HG03060 (cell line): ENCODE measurements around the gene CATSPER3.

Experiments used
- ATAC-seq: cut with Tn5 transposase; IDR thresholded peaks from one replicate; pipeline ENCODE4 v1.9.1; 2021; ENCODE audit warnings: low read depth, moderate number of reproducible peaks; ENCODE audit not compliant: unreplicated experiment

Gene CATSPER3

DNA sequence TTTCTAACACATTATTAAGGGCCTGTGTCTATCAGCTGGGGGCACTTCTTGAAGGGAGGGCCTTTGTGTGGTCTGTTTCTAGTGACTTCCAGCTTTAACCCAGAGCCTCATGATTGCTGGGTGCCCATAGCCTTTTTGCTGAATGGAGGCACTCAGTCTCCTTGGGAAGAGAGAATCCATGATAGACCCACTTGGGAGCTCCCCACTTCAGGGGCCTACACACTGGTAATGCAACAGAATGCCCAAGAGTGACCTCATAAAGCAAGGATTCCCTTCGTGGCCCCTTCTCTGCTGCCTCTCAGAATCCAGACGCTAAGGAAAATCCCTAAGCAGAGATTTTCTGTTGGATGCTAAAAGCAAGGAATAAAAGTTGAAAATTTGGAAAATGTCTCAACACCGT is at the start of gene CATSPER3:
CATSPER3 (plus strand) TSS at position 301 of the 400 bp plus-strand sequence; CDS start at position 386, 85 bp downstream.
- ATAC-seq, result no peak

DNA sequence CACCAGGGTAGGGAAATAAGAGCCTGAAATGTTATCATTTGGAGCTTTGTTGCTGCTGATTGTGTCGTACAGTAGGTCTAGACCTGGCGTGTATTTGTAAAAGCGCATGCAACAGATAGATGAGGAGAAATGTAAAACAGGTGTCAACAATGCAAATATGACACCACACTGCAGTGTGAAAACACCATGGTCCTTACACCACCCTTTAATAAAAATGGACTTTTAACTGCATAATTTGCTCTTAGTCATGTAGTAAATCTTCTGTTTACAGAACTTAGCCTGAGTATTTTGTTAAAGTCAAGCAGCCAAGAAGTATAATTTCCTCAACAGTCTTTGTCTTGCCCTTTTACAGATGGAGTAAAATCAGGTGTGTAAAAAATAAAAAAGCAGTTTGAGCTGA is 48.8 kb upstream of the CATSPER3 start:
- ATAC-seq, result no peak

DNA sequence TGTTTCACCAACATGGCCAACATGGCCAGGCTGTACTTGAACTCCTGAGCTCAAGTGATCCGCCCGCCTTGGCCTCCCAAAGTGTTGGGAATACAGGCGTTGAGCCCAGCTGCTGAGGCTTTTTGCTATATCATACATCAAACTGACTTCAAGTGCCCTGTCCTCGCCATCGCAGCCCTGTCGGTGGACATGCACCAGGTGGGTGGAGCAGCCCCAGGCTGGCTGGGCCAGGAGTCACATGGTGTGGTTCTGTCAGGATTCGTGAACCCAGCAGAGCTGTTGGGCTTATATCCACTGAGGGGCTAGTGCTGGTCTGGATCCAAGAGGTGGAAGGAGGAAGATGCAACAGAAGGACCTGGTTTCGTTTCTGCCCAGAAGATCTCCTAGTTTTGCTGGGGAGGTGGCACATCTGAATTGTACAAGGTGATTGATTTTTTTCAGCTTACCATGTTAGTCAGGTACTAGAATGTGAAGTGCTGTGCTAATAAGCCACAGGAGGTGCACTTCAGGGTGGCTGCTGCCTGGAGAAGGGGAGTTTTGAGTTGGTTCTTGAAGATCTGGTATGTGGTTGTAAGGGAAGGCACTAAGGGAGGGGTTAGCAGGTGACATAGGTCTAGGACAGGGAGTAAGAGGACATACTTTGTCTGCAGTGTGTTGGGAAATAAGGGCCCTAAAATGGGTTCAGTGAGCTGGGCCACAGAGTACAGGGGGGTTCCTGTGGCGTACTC is 46.7 kb upstream of the CATSPER3 start:
- no peak for ATAC-seq

DNA sequence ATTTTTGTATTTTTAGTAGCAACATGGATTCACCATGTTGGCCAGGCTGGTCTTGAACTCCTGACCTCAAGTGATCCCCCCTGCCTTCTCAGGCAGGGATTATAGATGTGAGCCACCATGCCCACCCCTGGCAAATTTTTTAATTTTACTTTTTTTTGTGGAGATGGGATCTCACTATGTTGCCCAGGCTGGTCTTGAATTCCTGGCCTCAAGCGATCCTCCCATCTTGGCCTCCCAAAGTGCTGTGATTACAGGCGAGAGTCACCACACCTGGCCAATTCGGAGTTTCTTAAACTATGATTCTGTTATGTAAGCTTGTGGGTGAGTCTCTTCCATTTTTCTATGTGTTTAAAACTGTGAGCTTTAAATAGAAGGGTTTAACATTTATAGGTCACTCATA is 35.2 kb upstream of the CATSPER3 start:
- no peak for ATAC-seq

DNA sequence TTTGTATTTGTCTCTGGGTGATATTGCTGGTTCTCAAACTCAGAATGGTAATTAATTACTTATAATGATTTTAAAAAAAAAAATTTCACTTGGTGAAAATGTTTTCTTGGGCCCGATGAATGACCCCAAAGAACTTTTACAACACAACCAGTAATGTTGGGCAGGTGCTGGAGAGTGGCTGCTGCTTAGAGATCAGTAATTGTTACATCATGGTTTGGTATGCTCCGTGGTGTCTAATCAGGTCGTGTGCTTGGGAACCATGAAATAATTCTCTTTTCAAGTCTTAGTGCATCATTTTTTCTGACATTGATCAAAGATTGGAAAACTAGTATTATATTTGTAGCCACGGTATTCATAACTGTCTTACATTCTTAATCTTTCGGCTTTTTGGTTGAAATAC is 33.5 kb upstream of the CATSPER3 start:
- ATAC-seq, result no peak

DNA sequence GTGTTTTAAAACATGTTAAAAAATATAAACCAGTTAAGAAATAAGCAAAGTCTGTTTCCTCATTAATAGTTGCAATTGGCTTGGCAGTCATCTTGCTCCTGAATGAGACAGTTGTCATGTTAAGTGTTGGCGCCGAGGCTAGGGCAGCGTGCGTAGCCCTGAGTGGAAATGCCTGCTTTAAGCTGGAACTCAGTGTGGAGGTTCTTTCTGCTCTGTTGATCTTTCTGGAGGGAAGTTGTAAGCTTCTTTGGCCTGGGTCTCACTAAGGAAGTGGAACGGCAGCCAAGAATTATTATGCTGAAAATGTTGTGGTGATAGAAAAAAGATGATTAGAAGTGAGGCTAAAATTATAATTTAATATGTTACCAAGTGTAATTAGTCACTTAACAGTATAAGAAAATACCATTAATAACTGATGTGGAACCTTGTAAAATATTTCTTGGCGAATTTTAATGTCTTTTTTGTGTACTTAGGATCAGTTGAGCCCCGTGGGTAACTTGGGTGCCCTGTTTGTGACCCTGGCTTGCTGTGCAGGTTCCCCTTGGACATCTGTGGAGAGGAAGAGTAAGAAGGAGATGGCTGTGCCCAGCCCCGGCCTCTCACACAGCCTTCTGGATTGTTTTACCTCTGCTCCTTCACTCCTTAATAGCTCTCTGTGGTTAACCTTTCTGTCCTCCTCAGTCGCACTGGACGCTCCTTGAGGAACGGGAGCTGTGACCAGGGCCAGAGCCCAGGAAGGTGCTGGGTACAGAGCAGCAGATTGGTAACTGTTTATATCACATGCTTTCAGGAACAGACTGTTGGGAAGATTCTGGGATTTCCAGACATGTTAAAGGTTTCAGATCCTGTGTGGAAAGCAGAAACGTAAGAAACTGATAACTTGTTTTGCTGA is 31.8 kb upstream of the CATSPER3 start:
- no peak for ATAC-seq

DNA sequence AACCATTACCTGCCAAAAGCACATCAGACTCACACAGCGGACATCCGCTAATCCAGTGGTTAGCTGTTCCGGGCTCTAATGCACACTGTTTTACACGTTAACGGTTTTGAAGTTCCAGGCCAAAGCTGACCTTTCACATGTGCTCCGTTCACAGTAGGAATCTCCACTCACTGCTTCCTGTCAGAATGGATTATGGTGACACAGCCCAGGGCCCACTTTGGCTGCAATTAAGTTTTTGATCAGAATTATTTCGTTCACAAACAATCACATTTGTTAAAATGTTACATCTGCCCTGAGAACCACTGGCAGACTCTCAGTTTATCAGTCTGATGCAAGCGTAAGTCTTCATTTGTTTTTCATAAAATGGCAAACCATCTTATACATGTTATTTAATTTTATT is 30.2 kb upstream of the CATSPER3 start:
- ATAC-seq, result no peak

DNA sequence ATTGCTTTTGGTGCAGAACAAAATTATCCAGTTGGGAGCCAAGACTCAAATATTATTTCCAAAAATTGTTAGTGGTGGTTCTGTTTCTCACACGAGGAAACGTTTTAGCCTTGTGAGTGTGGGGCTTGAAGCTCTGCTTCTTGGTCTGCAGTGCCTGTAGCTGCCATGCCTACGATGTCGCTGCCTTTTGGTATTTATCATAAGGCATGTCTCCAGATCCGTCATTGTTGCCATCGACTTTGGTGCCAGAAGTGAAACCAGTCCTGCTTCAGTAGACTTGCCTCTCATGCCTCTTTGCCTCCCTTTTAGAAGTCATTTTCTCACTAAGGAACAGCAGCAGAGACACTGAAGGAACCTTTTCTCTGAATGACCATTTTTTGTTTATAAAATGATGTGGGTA is 29.7 kb upstream of the CATSPER3 start:
- no peak for ATAC-seq

DNA sequence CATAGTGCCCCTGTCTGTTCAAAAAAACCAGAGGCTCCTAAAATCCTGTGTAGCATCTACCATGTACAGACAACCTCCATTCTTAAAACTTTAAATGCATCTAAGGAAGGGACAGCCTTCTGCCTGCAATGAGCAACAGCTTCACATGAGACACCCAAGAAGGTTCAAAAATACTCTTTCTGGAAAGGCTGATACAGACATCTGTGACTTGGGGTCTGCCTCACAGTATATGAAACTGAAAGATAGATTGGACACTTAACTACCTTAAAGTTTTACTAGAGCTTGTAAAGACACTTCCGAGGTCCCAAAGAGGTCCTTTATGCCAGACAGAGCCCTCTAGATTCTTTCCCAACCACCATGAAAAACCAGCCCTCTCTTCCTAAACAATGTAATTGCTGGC is 28.2 kb upstream of the CATSPER3 start:
- no peak for ATAC-seq

DNA sequence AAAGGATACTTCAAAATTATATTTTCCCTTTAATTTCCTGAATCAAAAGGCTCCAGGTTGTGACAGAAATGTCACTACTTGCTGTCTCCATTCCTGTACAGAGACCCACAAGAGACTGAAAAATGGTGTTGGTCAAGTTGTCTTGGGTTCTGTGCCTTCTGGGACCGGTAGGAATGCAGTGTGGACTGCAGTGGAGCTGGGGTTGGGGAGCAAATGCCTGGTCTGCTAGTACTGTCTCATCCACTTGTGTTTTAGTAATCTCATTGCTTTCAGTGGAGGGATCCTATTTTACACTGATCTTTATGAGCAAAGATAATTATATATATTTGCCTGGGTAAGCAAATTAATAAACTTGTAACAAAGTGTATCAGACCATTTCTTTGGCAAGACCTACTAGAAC is 24.2 kb upstream of the CATSPER3 start:
- ATAC-seq, result no peak

DNA sequence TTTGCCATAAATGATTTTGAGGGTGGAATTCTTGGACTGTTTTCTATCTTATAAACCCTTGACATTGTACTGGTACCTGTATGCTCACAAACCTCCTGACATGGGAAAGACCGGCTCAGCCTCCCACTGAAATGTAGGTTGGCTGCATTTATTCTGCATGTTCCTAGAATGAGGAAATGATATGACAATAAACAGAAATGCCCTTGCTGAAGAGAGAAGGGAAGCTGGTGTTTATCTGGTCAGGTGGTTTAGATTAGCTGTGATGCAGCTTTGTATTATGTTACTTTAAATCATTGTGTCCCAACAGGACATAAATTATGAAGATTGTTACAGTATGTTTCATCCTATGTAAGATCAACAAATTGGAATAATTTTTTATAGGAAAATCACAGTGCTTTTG is 23.1 kb upstream of the CATSPER3 start:
- no peak for ATAC-seq

DNA sequence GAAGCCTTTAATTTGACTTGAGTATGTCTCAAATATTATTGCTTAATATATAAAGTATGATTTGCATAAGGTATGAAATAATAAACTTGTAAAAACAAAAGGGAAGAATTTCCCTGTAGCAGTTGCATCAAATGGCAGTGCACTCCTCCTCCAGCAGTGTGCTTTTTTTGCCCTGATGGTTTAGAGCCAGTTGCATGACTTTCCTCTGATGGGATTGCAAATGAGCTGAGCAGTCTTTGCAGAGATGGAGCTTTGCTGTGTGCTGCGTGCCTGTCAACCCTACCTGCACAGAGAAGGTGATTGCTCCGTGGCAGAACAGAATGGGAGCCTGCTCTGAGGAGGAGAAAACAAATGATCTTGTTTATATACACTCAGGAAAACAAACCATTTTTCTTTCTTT is 22.7 kb upstream of the CATSPER3 start:
- no peak for ATAC-seq

DNA sequence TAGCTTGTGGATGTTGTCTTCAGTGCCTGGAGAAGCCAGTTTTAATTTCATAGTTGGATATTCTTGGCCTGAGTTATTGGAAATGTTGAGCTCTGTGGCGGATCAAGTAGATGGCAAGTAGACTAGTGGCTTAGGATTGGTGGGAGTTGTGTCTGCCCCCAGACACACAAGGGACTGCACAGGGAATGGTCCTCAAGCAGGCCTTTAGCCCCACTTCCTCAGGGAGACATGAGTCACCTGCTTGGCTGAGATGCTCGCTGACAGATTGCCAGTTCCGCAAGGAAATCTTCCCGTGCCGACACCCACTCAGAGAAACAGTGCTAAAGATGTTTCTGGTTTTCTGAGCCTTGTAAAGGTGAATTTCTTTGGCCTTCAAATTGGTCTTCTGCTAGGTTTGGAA is 18.8 kb upstream of the CATSPER3 start:
- ATAC-seq, result no peak

DNA sequence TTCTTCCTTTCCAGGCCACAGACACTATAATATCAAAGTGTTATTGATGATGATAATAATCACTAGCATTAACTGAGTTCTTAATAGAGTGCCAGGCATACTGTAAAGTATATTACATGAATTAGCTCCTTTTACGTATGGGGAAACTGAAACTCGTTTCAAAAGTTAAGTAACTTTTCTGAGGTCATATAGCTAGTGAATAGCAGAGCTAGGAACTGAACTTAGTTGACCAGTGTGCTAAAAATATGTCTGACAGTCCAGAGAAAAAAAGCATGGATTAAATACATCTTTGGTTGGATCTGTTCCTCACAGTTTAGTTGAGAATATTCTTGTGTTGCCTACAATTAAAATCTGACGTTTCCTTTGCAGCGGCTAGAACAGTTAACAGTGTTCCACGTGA is 18.4 kb upstream of the CATSPER3 start:
- no peak for ATAC-seq

DNA sequence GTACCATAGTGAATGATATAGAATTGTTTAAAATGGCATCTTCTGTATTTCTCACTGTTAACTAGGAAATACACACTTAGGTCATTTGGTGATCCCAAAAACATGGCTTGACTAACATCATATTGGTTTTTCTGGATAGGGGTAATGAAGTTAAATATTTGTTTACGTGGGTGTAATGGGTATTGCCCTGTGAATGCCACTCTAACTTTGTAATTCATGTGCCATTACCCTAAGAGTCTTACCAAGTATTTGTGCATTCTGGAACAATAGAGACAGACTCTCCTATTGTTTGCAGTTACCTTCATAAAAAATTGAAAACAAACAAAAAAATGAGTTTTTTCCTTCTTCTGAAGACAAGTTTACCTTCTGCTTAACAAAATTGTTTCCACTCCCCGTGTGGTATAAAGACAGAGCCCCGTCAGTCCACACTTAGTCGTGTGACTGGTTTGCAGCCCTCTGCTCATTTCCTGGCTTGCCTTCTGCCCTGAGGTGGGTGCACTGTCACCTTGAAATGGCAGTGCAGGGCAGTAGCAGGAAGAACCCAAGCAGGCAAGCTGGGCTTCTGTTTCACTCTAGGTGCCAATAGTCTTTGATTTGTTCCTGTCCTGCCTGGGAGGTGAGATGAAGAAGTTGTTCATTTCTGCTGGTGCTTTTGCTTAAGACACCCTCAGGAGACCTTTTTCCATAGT is 9.6 kb upstream of the CATSPER3 start:
- no peak for ATAC-seq

DNA sequence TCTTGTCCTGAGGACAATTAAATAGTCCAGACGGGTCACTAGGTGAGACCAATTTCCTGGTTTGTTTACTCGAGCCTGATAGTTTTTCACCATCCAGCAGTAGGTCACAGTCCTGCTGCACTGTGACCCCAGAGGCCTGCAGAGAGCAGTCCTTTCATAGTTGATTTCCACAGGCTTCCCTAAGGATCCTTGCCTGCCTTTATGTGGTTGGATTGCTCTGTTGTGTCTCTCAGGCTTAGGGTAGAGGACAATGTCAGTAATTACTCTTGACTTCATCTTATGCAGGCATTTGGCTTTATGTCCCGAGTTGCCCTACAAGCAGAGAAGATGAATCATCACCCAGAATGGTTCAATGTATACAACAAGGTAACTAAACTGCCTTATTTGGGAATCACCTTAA is 9.0 kb upstream of the CATSPER3 start:
- ATAC-seq, result no peak

DNA sequence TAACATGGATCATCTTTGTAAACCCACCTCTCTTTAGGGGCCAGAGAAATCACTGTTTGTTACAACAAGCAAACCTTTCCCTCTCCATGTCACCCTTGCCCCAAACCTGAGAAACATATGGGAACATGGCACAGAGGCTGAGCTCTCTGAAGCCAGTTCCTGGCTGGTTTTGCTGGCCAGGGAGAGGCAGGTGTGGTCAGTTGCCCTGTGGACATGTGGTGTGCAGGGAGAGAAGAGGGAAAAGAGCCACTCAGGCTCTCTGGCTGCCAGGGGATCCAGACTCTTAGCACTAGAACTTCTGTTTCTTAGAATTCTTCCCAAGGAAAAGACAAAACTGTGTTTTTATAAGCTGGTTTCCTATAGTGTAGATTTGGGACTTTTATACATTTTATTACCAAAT is 4.6 kb upstream of the CATSPER3 start:
- no peak for ATAC-seq

DNA sequence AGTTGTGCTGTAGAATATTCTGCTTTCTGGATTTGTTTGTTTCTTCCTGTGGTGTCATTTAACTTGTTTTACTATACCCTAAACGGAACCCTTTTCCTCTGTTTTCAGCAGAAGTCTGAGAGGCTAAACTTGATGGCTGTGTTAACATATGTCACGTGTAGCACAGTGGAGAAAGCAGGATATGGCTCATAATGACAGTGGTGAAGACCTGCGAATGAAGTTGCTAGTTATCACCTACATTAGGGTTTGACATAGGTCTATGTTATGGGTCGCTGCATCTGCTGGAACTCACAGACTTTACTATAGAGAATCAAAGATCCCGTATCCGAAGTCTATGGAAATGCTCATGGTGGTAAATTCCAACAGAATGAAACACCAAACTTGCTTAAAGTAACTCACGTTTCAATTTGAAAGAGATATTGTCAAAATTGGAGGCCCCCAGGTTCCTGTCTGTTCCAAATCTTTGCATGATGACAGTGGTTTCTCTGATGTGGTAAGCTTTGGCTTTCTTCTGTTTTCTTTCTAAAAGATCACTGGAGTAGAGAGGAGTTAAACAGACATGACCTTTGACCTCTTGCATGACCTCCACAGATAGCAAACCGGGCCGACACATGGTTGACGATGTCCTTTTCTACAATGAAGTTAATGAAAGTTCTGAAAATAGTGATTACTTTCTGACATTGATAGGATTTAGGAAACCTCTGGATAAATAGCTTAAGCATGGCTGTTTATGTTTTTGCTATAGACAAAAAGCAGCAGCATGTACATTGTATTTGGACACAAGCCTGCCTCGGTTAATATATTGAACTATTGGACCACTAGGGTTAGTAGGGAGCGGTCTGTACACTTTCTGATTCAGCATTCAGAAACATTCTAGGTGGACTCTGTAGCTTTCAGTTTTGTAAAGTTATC is 3.1 kb upstream of the CATSPER3 start:
- no peak for ATAC-seq

DNA sequence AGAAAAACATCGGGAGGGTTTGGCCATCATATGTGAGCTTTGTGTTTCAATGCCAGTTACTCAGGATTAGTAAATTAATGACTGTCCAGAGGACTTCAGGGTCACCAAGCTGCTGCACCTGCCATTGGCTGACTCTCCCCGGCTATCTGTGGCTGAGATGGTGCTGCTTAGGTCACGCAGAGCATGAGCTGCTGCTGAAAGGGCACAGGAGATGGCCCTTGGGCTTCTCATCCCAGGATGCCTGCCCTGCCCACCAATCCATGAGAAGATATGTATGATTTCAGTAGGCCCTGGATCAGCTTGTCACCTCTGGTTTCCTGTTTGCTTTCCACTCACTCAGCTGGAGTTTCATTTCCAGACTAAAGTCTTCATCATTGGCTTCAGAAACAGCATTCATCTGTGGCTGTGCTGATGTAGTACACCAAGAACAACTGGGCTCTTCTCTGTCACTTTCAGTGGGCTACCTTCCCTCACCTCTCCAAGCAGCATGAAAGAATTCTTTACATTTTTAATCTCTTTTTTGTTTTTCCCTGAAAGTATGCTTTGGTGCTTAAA is 2.4 kb upstream of the CATSPER3 start:
- no peak for ATAC-seq

DNA sequence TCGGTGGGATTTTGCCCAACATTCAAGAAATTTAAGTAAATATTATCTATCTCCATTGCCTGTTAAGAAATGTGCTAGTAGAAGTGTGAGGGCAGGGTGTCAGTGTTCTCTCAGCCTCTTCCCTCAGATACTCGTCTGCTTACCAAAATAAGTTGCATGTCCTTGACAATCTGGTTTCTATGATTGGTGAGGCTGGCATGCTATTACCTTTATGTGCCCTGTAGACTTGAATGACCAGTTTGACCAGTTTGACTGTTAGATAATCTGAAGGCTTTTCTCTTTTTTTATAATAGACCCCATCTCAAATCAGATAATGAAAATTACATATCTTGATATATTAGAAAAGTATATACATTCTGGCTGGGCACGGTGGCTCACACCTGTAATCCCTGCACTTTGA is 348 bp downstream of the CATSPER3 start:
- ATAC-seq, result no peak
